OCI-LY1 (cell line): ENCODE data around the gene SERPINA4.

Experiments
- H2AFZ ChIP-seq: fragments of 200-600 bp; sonication (generic), shearing (Covaris generic); 2 replicates; pipeline ENCODE4 v1.6.0; 2014; ENCODE audit warnings: antibody characterized with exemption, mild to moderate bottlenecking, low read length
- H3F3A ChIP-seq: fragments of 200-600 bp; sonication (generic), shearing (Covaris generic); 2 replicates; pipeline ENCODE4 v1.6.0; 2014; ENCODE audit warnings: mild to moderate bottlenecking, antibody characterized with exemption, low read length, moderate library complexity; ENCODE audit not compliant: insufficient read depth
- H3K27ac ChIP-seq: fragments of 200-600 bp; sonication (generic); 2 replicates; pipeline ENCODE4 v1.5.1; 2014; ENCODE audit warnings: low read length, mixed run types, mild to moderate bottlenecking, low read depth; ENCODE audit not compliant: poor library complexity, severe bottlenecking
- H3K27me3 ChIP-seq: fragments of 200-600 bp; sonication (generic); 2 replicates; pipeline ENCODE4 v1.6.0; 2014; ENCODE audit warnings: antibody characterized with exemption, mild to moderate bottlenecking, low read length, moderate library complexity; ENCODE audit not compliant: insufficient read depth
- H3K36me3 ChIP-seq: fragments of 200-600 bp; sonication (generic); 2 replicates; pipeline ENCODE4 v1.6.1; 2014; ENCODE audit warnings: mild to moderate bottlenecking, antibody characterized with exemption, low read length, moderate library complexity, mixed read lengths; ENCODE audit not compliant: insufficient read depth
- H3K4me1 ChIP-seq: fragments of 200-600 bp; sonication (generic); 2 replicates; pipeline ENCODE4 v1.5.1; 2014; ENCODE audit warnings: mild to moderate bottlenecking, low read length, moderate library complexity; ENCODE audit not compliant: insufficient read depth, severe bottlenecking
- H3K4me2 ChIP-seq: fragments of 200-600 bp; sonication (generic), shearing (Covaris generic); 2 replicates; pipeline ENCODE4 v1.6.1; 2014; ENCODE audit warnings: low read length
- H3K4me3 ChIP-seq: fragments of 200-600 bp; sonication (generic); 2 replicates; pipeline ENCODE4 v1.5.1; 2014; ENCODE audit warnings: low read length, low read depth, mild to moderate bottlenecking, mixed read lengths; ENCODE audit not compliant: poor library complexity, severe bottlenecking
- H3K79me2 ChIP-seq: fragments of 200-600 bp; shearing (Covaris generic); 2 replicates; pipeline ENCODE4 v1.6.1; 2016; ENCODE audit warnings: mixed run types, low read length, mixed read lengths; ENCODE audit not compliant: insufficient read depth
- H3K9ac ChIP-seq: fragments of 200-600 bp; sonication (generic), shearing (Covaris generic); 2 replicates; pipeline ENCODE4 v1.6.1; 2014; ENCODE audit warnings: mild to moderate bottlenecking, low read length, mixed read lengths
- H3K9me2 ChIP-seq: fragments of 200-600 bp; sonication (generic), shearing (Covaris generic); 2 replicates; pipeline ENCODE4 v1.6.1; 2014; ENCODE audit warnings: low read depth, mild to moderate bottlenecking, low read length, mixed read lengths
- H3K9me3 ChIP-seq: fragments of 200-600 bp; shearing (Covaris generic); 2 replicates; pipeline ENCODE4 v1.6.1; 2014; ENCODE audit warnings: low read length, mixed read lengths
- H4K20me1 ChIP-seq: fragments of 200-600 bp; sonication (generic), shearing (Covaris generic); 2 replicates; pipeline ENCODE4 v1.6.0; 2016; ENCODE audit warnings: mild to moderate bottlenecking, low read length; ENCODE audit not compliant: insufficient read depth
- EZH2 ChIP-seq: fragments of 200-600 bp; sonication (generic), shearing (Covaris generic); IDR thresholded peaks from 2 replicates; pipeline ENCODE4 v1.8.0; 2017; ENCODE audit warnings: borderline replicate concordance, mixed run types, mild to moderate bottlenecking, antibody characterized with exemption, low read length, moderate library complexity, mixed read lengths
- TF ChIP-seq, protein P1 (sequence below): fragments of 200-600 bp; sonication (generic), shearing (Covaris generic); IDR thresholded peaks from 2 replicates; pipeline ENCODE4 v1.5.1; 2017; ENCODE audit warnings: mild to moderate bottlenecking, antibody characterized with exemption, low read length, moderate library complexity, mixed read lengths

The SERPINA4 gene

DNA sequence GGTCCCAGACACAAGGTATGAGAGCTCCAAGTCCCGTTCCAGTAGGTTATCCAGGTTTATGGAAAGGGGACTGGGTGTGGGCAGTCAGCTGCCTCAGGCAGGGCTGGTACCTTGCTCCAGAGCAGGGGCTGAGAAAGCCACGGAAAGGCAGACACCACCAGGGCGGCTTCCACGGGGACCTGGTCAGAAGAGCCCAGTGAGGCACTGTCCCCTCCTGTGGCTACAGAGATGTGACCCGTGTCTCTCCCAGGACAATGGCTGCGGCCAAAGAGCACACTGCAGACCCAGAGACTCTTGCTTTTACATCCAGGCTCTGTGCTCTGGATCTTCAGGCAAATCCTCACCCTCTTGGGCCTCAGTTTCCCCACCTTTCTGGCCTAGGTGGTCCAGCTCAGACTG lies 8.8 kb downstream of the SERPINA4 start:
- Histone ChIP-seq H3K9me2 (no peaks in the 10 kb centered on the region), H3K9ac (no peak overlapping the region), H3F3A (no peaks in the 10 kb centered on the region), H3K4me3 (no peak overlapping the region), H3K36me3 (no peaks in the 10 kb centered on the region), H3K79me2 (no peaks in the 10 kb centered on the region), H2AFZ (no peak overlapping the region), H3K27me3 (no peaks in the 10 kb centered on the region), H3K27ac (no peak overlapping the region), H3K9me3 (no peaks in the 10 kb centered on the region), H3K4me2 (no peak overlapping the region), H4K20me1 (no peaks in the 10 kb centered on the region), H3K4me1 (no peaks in the 10 kb centered on the region)
- TF ChIP-seq, protein P1, sequence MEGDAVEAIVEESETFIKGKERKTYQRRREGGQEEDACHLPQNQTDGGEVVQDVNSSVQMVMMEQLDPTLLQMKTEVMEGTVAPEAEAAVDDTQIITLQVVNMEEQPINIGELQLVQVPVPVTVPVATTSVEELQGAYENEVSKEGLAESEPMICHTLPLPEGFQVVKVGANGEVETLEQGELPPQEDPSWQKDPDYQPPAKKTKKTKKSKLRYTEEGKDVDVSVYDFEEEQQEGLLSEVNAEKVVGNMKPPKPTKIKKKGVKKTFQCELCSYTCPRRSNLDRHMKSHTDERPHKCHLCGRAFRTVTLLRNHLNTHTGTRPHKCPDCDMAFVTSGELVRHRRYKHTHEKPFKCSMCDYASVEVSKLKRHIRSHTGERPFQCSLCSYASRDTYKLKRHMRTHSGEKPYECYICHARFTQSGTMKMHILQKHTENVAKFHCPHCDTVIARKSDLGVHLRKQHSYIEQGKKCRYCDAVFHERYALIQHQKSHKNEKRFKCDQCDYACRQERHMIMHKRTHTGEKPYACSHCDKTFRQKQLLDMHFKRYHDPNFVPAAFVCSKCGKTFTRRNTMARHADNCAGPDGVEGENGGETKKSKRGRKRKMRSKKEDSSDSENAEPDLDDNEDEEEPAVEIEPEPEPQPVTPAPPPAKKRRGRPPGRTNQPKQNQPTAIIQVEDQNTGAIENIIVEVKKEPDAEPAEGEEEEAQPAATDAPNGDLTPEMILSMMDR: no peak
- TF ChIP-seq EZH2: no peak

- Histone ChIP-seq H3K27ac (no peak overlapping the region), H3K79me2 (no peaks in the 10 kb centered on the region), H3K27me3 (no peaks in the 10 kb centered on the region; the same call in 1 of the 2 replicates), H3K4me1 (no peaks in the 10 kb centered on the region), H3K36me3 (no peaks in the 10 kb centered on the region), H3K4me2 (no peak overlapping the region), H4K20me1 (no peaks in the 10 kb centered on the region), H3K9me3 (no peaks in the 10 kb centered on the region), H3K9me2 (no peaks in the 10 kb centered on the region), H3K4me3 (no peak overlapping the region), H3F3A (no peaks in the 10 kb centered on the region), H3K9ac (no peak overlapping the region), H2AFZ (no peak overlapping the region)
- TF ChIP-seq, protein P1: no peak
- no peak for TF ChIP-seq EZH2
These were observed 9.2 kb downstream of the SERPINA4 start for GRCh38 chr14:94570440-94570839.

DNA sequence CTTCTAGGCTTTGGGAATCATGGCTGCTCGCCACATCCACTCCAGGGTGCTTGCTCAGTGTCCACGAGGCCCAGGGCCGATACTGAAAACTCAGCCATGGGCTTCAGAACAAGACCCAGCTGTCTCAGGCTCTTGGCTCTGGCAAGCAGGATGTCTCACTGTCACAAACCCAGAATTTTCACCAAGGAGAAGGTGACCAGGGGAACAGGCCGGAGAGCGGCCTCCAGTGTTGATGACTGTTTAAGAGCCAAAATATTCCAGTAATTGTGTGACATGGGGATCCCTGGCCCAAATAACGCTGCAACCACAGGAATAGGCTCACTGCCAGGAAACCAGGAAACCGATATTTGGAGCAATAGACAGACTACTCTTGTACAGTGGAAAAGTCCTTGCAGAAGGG lies 10.2 kb downstream of the SERPINA4 start:
- Histone ChIP-seq H3K9ac (no peak overlapping the region), H3K27ac (no peak overlapping the region), H3K4me2 (no peak overlapping the region), H3K27me3 (no peaks in the 10 kb centered on the region; the same call in 1 of the 2 replicates), H3K4me3 (no peak overlapping the region), H3K9me3 (no peaks in the 10 kb centered on the region), H2AFZ (no peak overlapping the region), H3K4me1 (no peaks in the 10 kb centered on the region), H3K36me3 (no peaks in the 10 kb centered on the region), H3F3A (no peaks in the 10 kb centered on the region), H3K79me2 (no peaks in the 10 kb centered on the region), H3K9me2 (no peaks in the 10 kb centered on the region), H4K20me1 (no peaks in the 10 kb centered on the region)
- no peak for TF ChIP-seq EZH2
- TF ChIP-seq, protein P1: no peak
